Measurements from ENCODE around the gene COL27A1. TPM values are rescaled to one million over a fixed set of nuclear protein-coding genes. Genes with fewer than 3 reads are reported as not detected.

Gene COL27A1
- total and polyA plus RNA-seq, 2 donors (not counting 3 experiments of a cell fraction or from before 2014, with no cell fraction given), result 14.7 to 49.1 TPM

DNA sequence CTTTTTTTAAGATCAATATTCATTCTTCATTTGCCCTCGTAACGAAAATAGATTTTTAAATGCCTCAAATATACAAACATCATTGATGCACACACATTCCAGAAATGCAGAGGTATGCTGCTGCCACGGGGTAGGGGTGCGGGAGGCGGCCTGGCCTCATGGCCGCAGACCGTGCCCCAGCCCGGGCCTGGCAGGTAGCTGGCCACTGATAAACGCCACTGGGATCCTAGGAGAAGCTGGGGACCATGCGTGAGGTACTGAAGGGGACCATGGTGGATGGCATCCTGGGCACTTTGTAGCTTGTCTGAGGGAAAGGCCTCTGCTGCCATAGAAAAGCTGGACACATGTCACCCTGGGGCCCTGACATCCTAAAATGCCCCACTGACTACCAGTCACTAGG lies 180.8 kb downstream of the COL27A1 start:
- peaks cover 0 to 28% of the 10 kb centered on the region in 2 experiments for H3K36me3 ChIP-seq (ENCODE audit: control insufficient read depth in 2 of 2, extremely low read depth in 1 of 2, insufficient read depth in 2 of 2, low read length in 2 of 2)
- intact Hi-C loops (cut with micrococcal nuclease) (loop anchor here (10.0 kb wide), 1 partner anchor 169 kb away; the partner anchor contains the start of gene WHRN), dilution Hi-C loops (cut with MboI; ENCODE audit: extremely low pct_ligation_motif_present, low sequenced_read_pairs) (no loop called here)
- no peaks in the 10 kb centered on the region for H3K9me1 ChIP-seq (replicated peaks; ENCODE audit: control insufficient read depth, extremely low read depth, insufficient read depth, low read length)
- ChIA-PET CTCF (interaction anchor here (1.3 kb wide), 1 partner anchor 69 kb away, joined by 6 read pairs; no protein-coding TSS in a partner anchor), POLR2A (no interaction called here)
- no peaks in the 10 kb centered on the region for H3K9me3 ChIP-seq (replicated peaks; ENCODE audit: control insufficient read depth, insufficient read depth, low read length)
- H4K20me1 ChIP-seq (replicated peaks; ENCODE audit: control insufficient read depth, extremely low read depth, insufficient read depth, low read length), result no peaks in the 10 kb centered on the region
- DNase-seq (ENCODE audit: low read depth, low spot score) (no peak), FAIRE-seq (no peak)
- no peak overlapping the region for H3K4me3 ChIP-seq (replicated peaks in 1 of 3; ENCODE audit: insufficient read depth in 1 of 3, low read depth in 1 of 3, low read length in 3 of 3)
- no peaks in the 10 kb centered on the region for H3K4me1 ChIP-seq (ENCODE audit: control insufficient read depth, extremely low read depth, insufficient read depth, low read length)
- H3K27ac ChIP-seq (ENCODE audit: insufficient read depth, low read depth, low read length), result no peak overlapping the region
- TF ChIP-seq POLR2AphosphoS5 (IDR thresholded peaks at IDR 0.05; ENCODE audit: insufficient read depth, low read depth, low read length) (no peak), MYC (IDR thresholded peaks at IDR 0.05; ENCODE audit: low read depth, low read length) (no peak), JUN (IDR thresholded peaks at IDR 0.05; ENCODE audit: borderline replicate concordance, insufficient read depth, insufficient read length, low read depth) (no peak), EZH2 (IDR thresholded peaks at IDR 0.05; ENCODE audit: borderline replicate concordance, low read depth, low read length, severe bottlenecking) (no peak), POLR2A (IDR thresholded peaks at IDR 0.05; ENCODE audit: low read depth, low read length) (no peak), FOS (IDR thresholded peaks at IDR 0.05; ENCODE audit: borderline replicate concordance, insufficient read depth, low read length) (no peak)
- TF ChIP-seq, protein P1, sequence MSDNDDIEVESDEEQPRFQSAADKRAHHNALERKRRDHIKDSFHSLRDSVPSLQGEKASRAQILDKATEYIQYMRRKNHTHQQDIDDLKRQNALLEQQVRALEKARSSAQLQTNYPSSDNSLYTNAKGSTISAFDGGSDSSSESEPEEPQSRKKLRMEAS (IDR thresholded peaks at IDR 0.05; ENCODE audit: insufficient read depth, insufficient read length), result no peak
- TF ChIP-seq, protein P2, sequence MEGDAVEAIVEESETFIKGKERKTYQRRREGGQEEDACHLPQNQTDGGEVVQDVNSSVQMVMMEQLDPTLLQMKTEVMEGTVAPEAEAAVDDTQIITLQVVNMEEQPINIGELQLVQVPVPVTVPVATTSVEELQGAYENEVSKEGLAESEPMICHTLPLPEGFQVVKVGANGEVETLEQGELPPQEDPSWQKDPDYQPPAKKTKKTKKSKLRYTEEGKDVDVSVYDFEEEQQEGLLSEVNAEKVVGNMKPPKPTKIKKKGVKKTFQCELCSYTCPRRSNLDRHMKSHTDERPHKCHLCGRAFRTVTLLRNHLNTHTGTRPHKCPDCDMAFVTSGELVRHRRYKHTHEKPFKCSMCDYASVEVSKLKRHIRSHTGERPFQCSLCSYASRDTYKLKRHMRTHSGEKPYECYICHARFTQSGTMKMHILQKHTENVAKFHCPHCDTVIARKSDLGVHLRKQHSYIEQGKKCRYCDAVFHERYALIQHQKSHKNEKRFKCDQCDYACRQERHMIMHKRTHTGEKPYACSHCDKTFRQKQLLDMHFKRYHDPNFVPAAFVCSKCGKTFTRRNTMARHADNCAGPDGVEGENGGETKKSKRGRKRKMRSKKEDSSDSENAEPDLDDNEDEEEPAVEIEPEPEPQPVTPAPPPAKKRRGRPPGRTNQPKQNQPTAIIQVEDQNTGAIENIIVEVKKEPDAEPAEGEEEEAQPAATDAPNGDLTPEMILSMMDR (IDR thresholded peaks at IDR 0.05; ENCODE audit: extremely low read depth in 1 of 2, insufficient read depth in 1 of 2, low read depth in 1 of 2, low read length in 2 of 2), result no peak
- BruUV-seq (replicated peaks), result TSS peak; percentile 61
- H3K79me2 ChIP-seq (ENCODE audit: control insufficient read depth, insufficient read depth, low read length), result no peaks in the 10 kb centered on the region
- no peak overlapping the region for H3K4me2 ChIP-seq (ENCODE audit: insufficient read depth, low read length)
- H3K27me3 ChIP-seq (ENCODE audit: control insufficient read depth in 2 of 2, insufficient read depth in 2 of 2, low read length in 2 of 2), result no peaks in the 10 kb centered on the region
- no peak overlapping the region for H3K9ac ChIP-seq (replicated peaks; ENCODE audit: extremely low read depth, insufficient read depth, low read length)
- H2AFZ ChIP-seq (ENCODE audit: low read depth, low read length), result no peak overlapping the region

Data from endothelial cell of umbilical vein (primary cell).